GM19043 (cell line): Measurements from ENCODE around the gene PSME3.

Experiments
- ATAC-seq: cut with Tn5 transposase; IDR thresholded peaks from one replicate; pipeline ENCODE4 v1.9.1; 2021; ENCODE audit warnings: low read depth; ENCODE audit not compliant: unreplicated experiment

The PSME3 gene, protein sequence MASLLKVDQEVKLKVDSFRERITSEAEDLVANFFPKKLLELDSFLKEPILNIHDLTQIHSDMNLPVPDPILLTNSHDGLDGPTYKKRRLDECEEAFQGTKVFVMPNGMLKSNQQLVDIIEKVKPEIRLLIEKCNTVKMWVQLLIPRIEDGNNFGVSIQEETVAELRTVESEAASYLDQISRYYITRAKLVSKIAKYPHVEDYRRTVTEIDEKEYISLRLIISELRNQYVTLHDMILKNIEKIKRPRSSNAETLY

GRCh38 chr17:42832934-42833766 lies at the start of gene PSME3:
Gene PSME3 (plus strand): TSS chr17:42833397. CDS start chr17:42833632, 235 bp downstream.
- ATAC-seq: peak; percentile 70

GRCh38 chr17:42783791-42784138 lies 49.4 kb upstream of the PSME3 start:
- ATAC-seq: no peak

- ATAC-seq: no peak
Observed at GRCh38 chr17:42784409-42784808, 48.8 kb upstream of the PSME3 start.

DNA sequence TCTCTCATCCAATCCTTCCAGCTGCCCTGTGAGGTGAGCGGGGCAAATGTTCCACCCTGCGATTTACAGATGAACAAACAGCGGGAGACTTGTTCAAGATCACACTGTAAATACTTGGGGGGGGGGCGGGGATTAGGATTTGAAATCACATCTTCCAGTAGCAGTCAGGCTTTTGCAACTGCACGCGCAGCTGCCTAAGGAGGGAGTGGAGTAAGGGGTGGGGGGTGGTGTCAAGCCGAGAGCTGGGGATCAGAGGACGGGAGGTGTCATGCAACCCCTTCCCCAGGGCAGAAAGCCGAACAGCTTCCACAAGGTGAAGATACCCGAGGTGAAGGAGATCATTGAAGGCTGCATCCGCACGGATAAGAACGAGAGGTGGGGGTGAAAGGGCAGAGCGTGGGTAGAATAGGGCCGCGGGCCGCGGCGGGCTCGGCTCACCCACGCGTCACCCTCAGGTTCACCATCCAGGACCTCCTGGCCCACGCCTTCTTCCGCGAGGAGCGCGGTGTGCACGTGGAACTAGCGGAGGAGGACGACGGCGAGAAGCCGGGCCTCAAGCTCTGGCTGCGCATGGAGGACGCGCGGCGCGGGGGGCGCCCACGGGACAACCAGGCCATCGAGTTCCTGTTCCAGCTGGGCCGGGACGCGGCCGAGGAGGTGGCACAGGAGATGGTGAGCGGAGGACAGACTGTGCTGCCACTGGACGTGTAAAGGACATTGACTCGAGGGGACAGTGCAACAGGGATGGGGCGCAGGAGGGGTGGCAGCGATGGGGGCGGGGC lies 48.2 kb upstream of the PSME3 start:
- no peak for ATAC-seq

- no peak for ATAC-seq
Observed at GRCh38 chr17:42787266-42787665, 45.9 kb upstream of the PSME3 start.

GRCh38 chr17:42791948-42792347 lies 41.2 kb upstream of the PSME3 start:
- no peak for ATAC-seq

- ATAC-seq: no peak
Observed at GRCh38 chr17:42792545-42792944, 40.7 kb upstream of the PSME3 start.

DNA sequence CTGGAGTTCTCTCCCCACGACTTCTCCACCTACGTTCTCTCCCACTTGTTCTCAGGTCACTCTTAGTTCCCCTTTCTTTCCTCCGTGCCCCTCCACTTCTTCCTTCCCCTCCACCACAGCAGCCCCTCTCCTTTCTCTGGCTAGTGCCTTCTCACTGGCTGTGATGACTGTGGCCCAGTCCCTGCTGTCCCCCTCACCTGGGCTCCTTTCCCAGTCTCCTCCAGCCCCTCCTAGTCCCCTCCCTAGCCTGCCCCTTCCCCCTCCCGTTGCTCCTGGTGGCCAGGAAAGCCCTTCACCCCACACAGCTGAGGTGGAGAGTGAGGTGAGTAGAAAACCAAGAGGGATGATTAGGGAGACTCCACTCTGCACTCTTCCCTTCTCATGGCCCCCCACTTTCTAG lies 38.1 kb upstream of the PSME3 start:
- ATAC-seq: no peak

DNA sequence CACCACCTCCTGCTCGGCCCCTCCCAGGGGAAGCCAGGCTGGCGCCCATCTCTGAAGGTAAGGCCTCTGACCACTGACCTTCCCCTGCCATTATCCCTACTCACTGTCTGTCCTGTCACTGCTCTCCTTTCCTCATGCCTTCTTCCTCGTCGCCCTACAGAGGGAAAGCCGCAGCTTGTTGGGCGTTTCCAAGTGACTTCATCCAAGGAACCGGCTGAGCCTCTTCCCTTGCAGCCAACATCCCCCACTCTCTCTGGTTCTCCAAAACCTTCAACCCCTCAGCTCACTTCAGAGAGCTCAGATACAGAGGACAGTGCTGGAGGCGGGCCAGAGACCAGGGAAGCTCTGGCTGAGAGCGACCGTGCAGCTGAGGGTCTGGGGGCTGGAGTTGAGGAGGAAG lies 37.7 kb upstream of the PSME3 start:
- no peak for ATAC-seq

- no peak for ATAC-seq
Observed at GRCh38 chr17:42796066-42796758, 37.0 kb upstream of the PSME3 start.

- ATAC-seq: no peak
Observed at GRCh38 chr17:42797067-42798007, 35.9 kb upstream of the PSME3 start.

GRCh38 chr17:42798011-42798382 lies 35.2 kb upstream of the PSME3 start:
- ATAC-seq: no peak

GRCh38 chr17:42798383-42799380 lies 34.5 kb upstream of the PSME3 start, which contains the start of the genes CNTD1 and COA3:
Gene CNTD1 (plus strand): TSS chr17:42798861. CDS start chr17:42799068, 207 bp downstream.
Gene COA3 (minus strand): TSS chr17:42798704. CDS start chr17:42798681, 23 bp downstream.
- ATAC-seq: peak; percentile 74

GRCh38 chr17:42803074-42803883 lies 29.9 kb upstream of the PSME3 start:
- no peak for ATAC-seq

- no peak for ATAC-seq
Observed at GRCh38 chr17:42804918-42805367, 28.3 kb upstream of the PSME3 start.

- no peak for ATAC-seq
Observed at GRCh38 chr17:42806249-42806648, 26.9 kb upstream of the PSME3 start.

DNA sequence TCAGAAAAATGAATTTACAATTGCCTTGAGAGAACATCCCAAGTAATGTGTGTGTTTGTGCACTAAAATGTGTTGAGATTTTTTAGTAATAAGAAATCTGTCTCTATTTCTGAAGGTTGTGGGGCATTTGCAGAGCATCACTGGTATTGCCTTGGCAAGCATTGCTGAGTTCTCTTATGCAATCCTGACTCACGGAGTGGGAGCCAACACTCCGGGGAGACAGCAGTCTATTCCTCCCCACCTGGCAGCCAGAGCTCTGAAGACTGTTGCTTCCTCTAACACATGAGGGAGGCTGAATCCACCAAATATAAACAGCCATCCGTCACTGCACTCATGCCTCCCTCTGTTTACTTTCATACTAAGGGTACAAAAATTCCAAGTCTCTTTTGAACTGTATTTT lies 23.9 kb upstream of the PSME3 start:
- ATAC-seq: no peak
